Measurements from ENCODE around the gene LPAR6.

DNA sequence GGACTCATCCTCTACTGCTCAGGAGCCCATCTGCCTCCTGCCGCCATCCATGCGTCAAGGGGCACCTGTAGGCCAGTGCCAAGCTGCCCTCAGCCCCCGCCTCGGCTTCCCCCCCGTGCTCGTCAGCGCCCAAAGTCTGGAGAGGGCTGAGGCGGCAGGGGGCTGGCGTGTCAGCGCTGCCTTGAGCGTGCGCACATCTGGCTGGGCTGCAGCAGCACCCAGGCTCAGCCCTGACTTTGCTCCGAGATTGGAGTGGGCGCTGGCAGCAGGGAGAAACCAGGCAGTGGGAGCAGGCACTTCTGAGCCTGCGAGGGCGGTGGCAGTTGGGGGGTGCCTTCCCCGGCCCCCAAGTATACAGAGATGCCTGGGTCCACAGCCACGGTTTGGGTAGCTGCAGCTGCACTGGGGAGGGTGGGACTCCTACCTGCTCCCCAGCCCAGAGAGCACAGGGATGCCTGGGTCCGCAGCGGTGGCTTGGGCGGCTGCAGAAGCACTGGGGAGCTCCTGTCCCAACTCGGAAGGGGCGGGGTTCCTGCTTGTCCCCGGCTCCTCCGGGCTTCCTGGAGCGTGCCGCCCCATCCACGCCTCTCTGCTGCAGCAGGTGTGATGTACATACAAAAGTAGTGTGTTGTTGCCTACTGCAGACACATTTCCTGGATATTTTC lies 44.8 kb upstream of the LPAR6 start:
- TF ChIP-seq, protein P1, sequence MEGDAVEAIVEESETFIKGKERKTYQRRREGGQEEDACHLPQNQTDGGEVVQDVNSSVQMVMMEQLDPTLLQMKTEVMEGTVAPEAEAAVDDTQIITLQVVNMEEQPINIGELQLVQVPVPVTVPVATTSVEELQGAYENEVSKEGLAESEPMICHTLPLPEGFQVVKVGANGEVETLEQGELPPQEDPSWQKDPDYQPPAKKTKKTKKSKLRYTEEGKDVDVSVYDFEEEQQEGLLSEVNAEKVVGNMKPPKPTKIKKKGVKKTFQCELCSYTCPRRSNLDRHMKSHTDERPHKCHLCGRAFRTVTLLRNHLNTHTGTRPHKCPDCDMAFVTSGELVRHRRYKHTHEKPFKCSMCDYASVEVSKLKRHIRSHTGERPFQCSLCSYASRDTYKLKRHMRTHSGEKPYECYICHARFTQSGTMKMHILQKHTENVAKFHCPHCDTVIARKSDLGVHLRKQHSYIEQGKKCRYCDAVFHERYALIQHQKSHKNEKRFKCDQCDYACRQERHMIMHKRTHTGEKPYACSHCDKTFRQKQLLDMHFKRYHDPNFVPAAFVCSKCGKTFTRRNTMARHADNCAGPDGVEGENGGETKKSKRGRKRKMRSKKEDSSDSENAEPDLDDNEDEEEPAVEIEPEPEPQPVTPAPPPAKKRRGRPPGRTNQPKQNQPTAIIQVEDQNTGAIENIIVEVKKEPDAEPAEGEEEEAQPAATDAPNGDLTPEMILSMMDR (IDR thresholded peaks at IDR 0.05; ENCODE audit: borderline replicate concordance, extremely low read depth, low read length, poor library complexity, severe bottlenecking): no peak
- TF ChIP-seq EZH2 (IDR thresholded peaks at IDR 0.05; ENCODE audit: borderline replicate concordance, low read depth, low read length, severe bottlenecking): no peak
